Testis (tissue), 2 donors: Measurements from ENCODE around the gene ADNP2.

Experiments used
- CTCF ChIP-seq, 3 experiments: fragments of 450-650 bp in 2 of 3; fragments of 200-600 bp in 1 of 3; sonication (generic) in 1 of 3; IDR thresholded peaks; one replicate each; pipeline ENCODE4 v1.5.1; 2016 to 2019; ENCODE audit warnings: antibody characterized with exemption in 3 of 3, mild to moderate bottlenecking in 2 of 3, moderate library complexity in 1 of 3
- POLR2A ChIP-seq: fragments of 450-650 bp; IDR thresholded peaks from one replicate; pipeline ENCODE4 v1.6.1; 2017; ENCODE audit warnings: antibody characterized with exemption, mild to moderate bottlenecking, moderate library complexity

DNA sequence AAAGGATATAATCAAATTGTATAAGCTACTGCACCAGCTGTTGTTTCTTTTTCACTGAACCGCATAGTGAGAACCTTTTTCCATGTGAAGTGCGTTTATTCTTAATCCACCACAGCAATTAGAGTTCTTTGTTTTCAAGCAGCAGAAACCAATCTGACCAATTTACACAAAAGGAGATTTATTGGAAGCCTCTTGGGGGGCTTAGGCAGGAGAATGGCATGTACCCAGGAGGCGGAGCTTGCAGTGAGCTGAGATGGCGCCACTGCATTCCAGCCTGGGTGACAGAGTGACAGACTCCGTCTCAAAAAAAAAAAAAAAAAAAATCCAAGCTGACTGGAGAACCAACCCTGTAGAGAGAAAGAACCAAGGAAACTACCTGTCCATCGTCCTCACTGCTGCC lies 10.0 kb downstream of the ADNP2 start:
- no peak for TF ChIP-seq CTCF (IDR thresholded peaks at IDR 0.05)
- TF ChIP-seq POLR2A: no peak
